ENCODE data around the gene HSD11B1L.

DNA sequence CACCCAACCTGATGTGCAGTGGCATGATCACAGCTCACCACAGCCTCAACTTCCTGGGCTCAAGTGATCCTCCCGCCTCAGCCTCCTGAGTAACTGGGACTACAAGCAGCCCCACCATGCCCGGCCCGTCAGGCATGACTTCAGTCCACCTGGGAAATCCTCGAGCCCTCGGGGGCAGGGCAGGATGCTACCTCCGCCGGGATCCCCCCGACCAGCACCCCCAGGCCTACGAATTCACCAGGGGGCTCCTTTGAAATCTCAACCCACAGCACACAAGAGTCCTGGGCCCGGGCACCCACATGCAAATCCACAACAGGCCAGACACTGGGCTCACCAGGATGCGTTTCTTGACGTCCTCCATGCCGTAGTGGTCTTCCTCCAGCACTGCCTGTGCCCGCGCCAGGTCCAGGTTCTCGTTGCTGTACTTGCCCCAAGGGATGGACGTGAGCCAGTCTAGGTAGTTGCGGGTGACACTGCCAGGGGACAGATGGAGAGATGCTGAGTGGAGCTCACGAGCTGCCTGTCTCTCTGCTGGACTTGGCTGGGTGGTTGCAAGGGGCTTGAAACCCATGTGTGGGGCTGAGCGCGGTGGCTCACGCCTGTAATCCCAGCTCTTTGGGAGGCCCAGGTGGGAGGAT is 19.7 kb downstream of the HSD11B1L start:
- TF ChIP-seq, protein P1, sequence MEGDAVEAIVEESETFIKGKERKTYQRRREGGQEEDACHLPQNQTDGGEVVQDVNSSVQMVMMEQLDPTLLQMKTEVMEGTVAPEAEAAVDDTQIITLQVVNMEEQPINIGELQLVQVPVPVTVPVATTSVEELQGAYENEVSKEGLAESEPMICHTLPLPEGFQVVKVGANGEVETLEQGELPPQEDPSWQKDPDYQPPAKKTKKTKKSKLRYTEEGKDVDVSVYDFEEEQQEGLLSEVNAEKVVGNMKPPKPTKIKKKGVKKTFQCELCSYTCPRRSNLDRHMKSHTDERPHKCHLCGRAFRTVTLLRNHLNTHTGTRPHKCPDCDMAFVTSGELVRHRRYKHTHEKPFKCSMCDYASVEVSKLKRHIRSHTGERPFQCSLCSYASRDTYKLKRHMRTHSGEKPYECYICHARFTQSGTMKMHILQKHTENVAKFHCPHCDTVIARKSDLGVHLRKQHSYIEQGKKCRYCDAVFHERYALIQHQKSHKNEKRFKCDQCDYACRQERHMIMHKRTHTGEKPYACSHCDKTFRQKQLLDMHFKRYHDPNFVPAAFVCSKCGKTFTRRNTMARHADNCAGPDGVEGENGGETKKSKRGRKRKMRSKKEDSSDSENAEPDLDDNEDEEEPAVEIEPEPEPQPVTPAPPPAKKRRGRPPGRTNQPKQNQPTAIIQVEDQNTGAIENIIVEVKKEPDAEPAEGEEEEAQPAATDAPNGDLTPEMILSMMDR (IDR thresholded peaks at IDR 0.05; ENCODE audit: insufficient read depth, low read length, poor library complexity, severe bottlenecking): no peak
- TF ChIP-seq EZH2phosphoT487 (conservative IDR thresholded peaks at IDR 0.05; ENCODE audit: low read length): no peak
